ENCODE data around the gene WFDC1. TPM values are rescaled to one million over a fixed set of nuclear protein-coding genes. Genes with fewer than 3 reads are reported as not detected.

Gene WFDC1
- total RNA-seq, 1 experiment from 2014 or later: not detected

- TF ChIP-seq CTCF (IDR thresholded peaks at IDR 0.05; ENCODE audit: unreplicated experiment): no peak
- BruUV-seq (replicated peaks): no TSS peak
- no peak for DNase-seq
- CTCF ChIA-PET: no interaction called here
- Mint-ChIP-seq H3K4me1 (ENCODE audit: low read depth, unreplicated experiment) (peaks cover 25% of the 10 kb centered on the region), H3K27ac (ENCODE audit: unreplicated experiment) (no peak overlapping the region), H3K4me3 (ENCODE audit: low read depth, unreplicated experiment) (no peak overlapping the region), H3K36me3 (ENCODE audit: insufficient read depth, unreplicated experiment) (peaks cover 4% of the 10 kb centered on the region), H3K9me3 (ENCODE audit: low read depth, unreplicated experiment) (no peaks in the 10 kb centered on the region), H3K27me3 (ENCODE audit: unreplicated experiment) (peaks cover 5% of the 10 kb centered on the region)
- intact Hi-C loops (cut with micrococcal nuclease; ENCODE audit: unreplicated experiment): no loop called here
Measured at GRCh38 chr16:84361546-84361945, 66.9 kb downstream of the WFDC1 start.

GRCh38 chr16:84362471-84362941 is 67.8 kb downstream of the WFDC1 start:
- DNase-seq: no peak
- intact Hi-C loops (cut with micrococcal nuclease; ENCODE audit: unreplicated experiment): no loop called here
- Mint-ChIP-seq H3K9me3 (ENCODE audit: low read depth, unreplicated experiment) (no peaks in the 10 kb centered on the region), H3K4me3 (ENCODE audit: low read depth, unreplicated experiment) (no peak overlapping the region), H3K27me3 (ENCODE audit: unreplicated experiment) (peaks cover 14% of the 10 kb centered on the region), H3K4me1 (ENCODE audit: low read depth, unreplicated experiment) (peaks cover 25% of the 10 kb centered on the region), H3K36me3 (ENCODE audit: insufficient read depth, unreplicated experiment) (peaks cover 10% of the 10 kb centered on the region), H3K27ac (ENCODE audit: unreplicated experiment) (no peak overlapping the region)
- no peak for TF ChIP-seq CTCF (IDR thresholded peaks at IDR 0.05; ENCODE audit: unreplicated experiment)
- CTCF ChIA-PET: interaction anchor here (0.6 kb wide), 1 partner anchor 1995 kb away, joined by 4 read pairs; no protein-coding TSS in a partner anchor
- BruUV-seq (replicated peaks): no TSS peak

GRCh38 chr16:84366208-84366607 is 71.5 kb downstream of the WFDC1 start:
- Mint-ChIP-seq H3K27me3 (ENCODE audit: unreplicated experiment) (peaks cover 14% of the 10 kb centered on the region), H3K9me3 (ENCODE audit: low read depth, unreplicated experiment) (no peaks in the 10 kb centered on the region), H3K4me1 (ENCODE audit: low read depth, unreplicated experiment) (peaks cover 28% of the 10 kb centered on the region), H3K4me3 (ENCODE audit: low read depth, unreplicated experiment) (no peak overlapping the region), H3K36me3 (ENCODE audit: insufficient read depth, unreplicated experiment) (peaks cover 35% of the 10 kb centered on the region), H3K27ac (ENCODE audit: unreplicated experiment) (no peak overlapping the region)
- no TSS peak for BruUV-seq (replicated peaks)
- DNase-seq: no peak
- CTCF ChIA-PET: interaction anchor here (0.9 kb wide), 1 partner anchor 139 kb away, joined by 3 read pairs; no protein-coding TSS in a partner anchor
- no peak for TF ChIP-seq CTCF (IDR thresholded peaks at IDR 0.05; ENCODE audit: unreplicated experiment)
- intact Hi-C loops (cut with micrococcal nuclease; ENCODE audit: unreplicated experiment): no loop called here

GRCh38 chr16:84367297-84367680 is 72.6 kb downstream of the WFDC1 start:
- BruUV-seq (replicated peaks): no TSS peak
- H3K36me3 Mint-ChIP-seq (ENCODE audit: insufficient read depth, unreplicated experiment): peaks cover 35% of the 10 kb centered on the region
- peaks cover 37% of the 10 kb centered on the region for H3K4me1 Mint-ChIP-seq (ENCODE audit: low read depth, unreplicated experiment)
- no peaks in the 10 kb centered on the region for H3K9me3 Mint-ChIP-seq (ENCODE audit: low read depth, unreplicated experiment)
- H3K27me3 Mint-ChIP-seq (ENCODE audit: unreplicated experiment): peaks cover 14% of the 10 kb centered on the region
- intact Hi-C loops (cut with micrococcal nuclease; ENCODE audit: unreplicated experiment): no loop called here
- H3K27ac Mint-ChIP-seq (ENCODE audit: unreplicated experiment): no peak overlapping the region
- no peak for DNase-seq
- no peak for TF ChIP-seq CTCF (IDR thresholded peaks at IDR 0.05; ENCODE audit: unreplicated experiment)
- peak overlapping the region; percentile 99 for H3K4me3 Mint-ChIP-seq (ENCODE audit: low read depth, unreplicated experiment)
- CTCF ChIA-PET: interaction anchor here (0.9 kb wide), 1 partner anchor 138 kb away, joined by 3 read pairs; no protein-coding TSS in a partner anchor

Data from Calu3 (cell line).